ENCODE measurements around the gene CDKAL1. TPM values are rescaled to one million over a fixed set of nuclear protein-coding genes. Genes with fewer than 3 reads are reported as not detected.

CDKAL1 gene
- total and polyA plus RNA-seq, 4 donors: 3.0 to 21.7 (median 9.4) TPM

GRCh38 chr6:21264288-21265033, 730.2 kb downstream of the CDKAL1 start:
- Histone ChIP-seq H3K27ac (ENCODE audit: low read depth in 1 of 2, low read length in 2 of 2) (no peak overlapping the region), H3K4me1 (ENCODE audit: control insufficient read depth in 1 of 2, insufficient read depth in 2 of 2, low read length in 2 of 2) (no peaks in the 10 kb centered on the region), H3K27me3 (ENCODE audit: control insufficient read depth in 1 of 2, insufficient read depth in 2 of 2, low read length in 1 of 2) (no peaks in the 10 kb centered on the region), H3K36me3 (ENCODE audit: control insufficient read depth in 1 of 2, insufficient read depth in 2 of 2, low read length in 1 of 2) (no peaks in the 10 kb centered on the region), H3K9me3 (ENCODE audit: control insufficient read depth, low read length) (no peaks in the 10 kb centered on the region), H3K4me3 (ENCODE audit: low read length in 2 of 2) (no peak overlapping the region)
- intact Hi-C loops (cut with DNase I): no loop called here
- ATAC-seq (ENCODE audit: low FRiP score) (no peak), DNase-seq (no peak)
- 81 to 82% methylated on average over 10 of the region's 10 CpGs for WGBS, 2 donors

GRCh38 chr6:21265034-21265729, 730.9 kb downstream of the CDKAL1 start:
- 95 to 97% methylated on average over 4 of the region's 4 CpGs for WGBS, 2 donors
- DNase-seq: no peak
- Histone ChIP-seq H3K4me3 (ENCODE audit: low read length in 2 of 2) (no peak overlapping the region), H3K4me1 (ENCODE audit: control insufficient read depth in 1 of 2, insufficient read depth in 2 of 2, low read length in 2 of 2) (no peaks in the 10 kb centered on the region), H3K27me3 (ENCODE audit: control insufficient read depth in 1 of 2, insufficient read depth in 2 of 2, low read length in 1 of 2) (no peaks in the 10 kb centered on the region), H3K27ac (ENCODE audit: low read depth in 1 of 2, low read length in 2 of 2) (no peak overlapping the region), H3K9me3 (ENCODE audit: control insufficient read depth, low read length) (no peaks in the 10 kb centered on the region), H3K36me3 (ENCODE audit: control insufficient read depth in 1 of 2, insufficient read depth in 2 of 2, low read length in 1 of 2) (no peaks in the 10 kb centered on the region)
- no peak for ATAC-seq (ENCODE audit: low FRiP score)
- intact Hi-C loops (cut with DNase I): no loop called here

DNA sequence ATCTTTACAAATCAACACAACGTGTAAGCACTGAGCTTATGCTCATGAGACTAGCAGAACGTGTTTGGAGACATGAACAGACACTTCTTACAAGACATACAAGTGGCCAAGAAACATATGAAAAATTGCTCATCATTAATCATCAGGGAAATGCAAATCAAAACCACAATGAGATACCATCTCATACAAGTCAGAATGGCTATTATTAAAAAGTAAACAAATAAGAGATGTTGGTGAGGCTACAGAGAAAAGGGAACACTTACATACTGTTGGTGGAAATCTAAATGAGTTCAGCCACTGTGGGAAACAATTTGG, 731.4 kb downstream of the CDKAL1 start:
- WGBS, 2 donors: 79 to 88% methylated on average over 2 of the region's 2 CpGs
- Histone ChIP-seq H3K27me3 (ENCODE audit: control insufficient read depth in 1 of 2, insufficient read depth in 2 of 2, low read length in 1 of 2) (no peaks in the 10 kb centered on the region), H3K27ac (ENCODE audit: low read depth in 1 of 2, low read length in 2 of 2) (no peak overlapping the region), H3K4me1 (ENCODE audit: control insufficient read depth in 1 of 2, insufficient read depth in 2 of 2, low read length in 2 of 2) (no peaks in the 10 kb centered on the region), H3K4me3 (ENCODE audit: low read length in 2 of 2) (no peak overlapping the region), H3K36me3 (ENCODE audit: control insufficient read depth in 1 of 2, insufficient read depth in 2 of 2, low read length in 1 of 2) (no peaks in the 10 kb centered on the region), H3K9me3 (ENCODE audit: control insufficient read depth, low read length) (no peaks in the 10 kb centered on the region)
- no peak for ATAC-seq (ENCODE audit: low FRiP score)
- DNase-seq: no peak
- intact Hi-C loops (cut with DNase I): no loop called here

DNA sequence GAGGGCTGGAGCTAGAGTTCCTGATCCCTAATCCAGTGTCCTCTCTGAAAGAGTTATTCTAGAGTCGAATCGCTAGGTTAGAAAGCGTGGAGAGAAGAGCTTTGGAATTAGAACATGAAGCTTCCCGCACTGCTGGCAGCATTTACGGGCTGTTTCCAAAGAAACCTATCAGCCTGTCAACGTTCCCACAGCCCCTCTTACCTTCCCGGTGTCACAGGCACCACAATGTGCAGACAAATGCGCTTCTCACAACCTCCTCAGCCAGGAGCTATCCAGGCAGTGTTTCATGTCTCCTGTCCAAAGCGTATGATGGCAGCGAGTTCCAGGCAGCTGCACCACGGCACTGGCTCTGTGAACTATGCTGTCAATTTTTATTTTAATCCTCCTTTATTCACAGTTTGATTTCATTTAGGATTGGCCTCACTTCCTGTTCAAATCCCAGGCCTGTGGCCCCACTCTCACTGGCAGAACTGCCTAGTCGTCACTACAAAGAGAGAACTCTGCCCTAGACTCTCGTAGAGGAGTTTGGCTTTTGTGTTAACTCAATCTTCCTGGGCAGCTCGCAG, 736.5 kb downstream of the CDKAL1 start:
- H3K36me3 ChIP-seq (ENCODE audit: control insufficient read depth in 1 of 2, insufficient read depth in 2 of 2, low read length in 1 of 2): no peaks in the 10 kb centered on the region
- H3K9me3 ChIP-seq (ENCODE audit: control insufficient read depth, low read length): peaks cover 1% of the 10 kb centered on the region
- intact Hi-C loops (cut with DNase I): loop anchor here in 1 of 2 donors (2.0 kb wide), 1 partner anchor 28 kb away; no protein-coding TSS in a partner anchor
- no peak overlapping the region for H3K27ac ChIP-seq (ENCODE audit: low read depth in 1 of 2, low read length in 2 of 2)
- H3K27me3 ChIP-seq (ENCODE audit: control insufficient read depth in 1 of 2, insufficient read depth in 2 of 2, low read length in 1 of 2): no peaks in the 10 kb centered on the region
- DNase-seq: no peak
- H3K4me3 ChIP-seq (ENCODE audit: low read length in 2 of 2): no peak overlapping the region
- no peaks in the 10 kb centered on the region for H3K4me1 ChIP-seq (ENCODE audit: control insufficient read depth in 1 of 2, insufficient read depth in 2 of 2, low read length in 2 of 2)
- 69 to 76% methylated on average over 14 of the region's 14 CpGs for whole genome bisulfite sequencing, 2 donors
- no peak for ATAC-seq (ENCODE audit: low FRiP score)

DNA sequence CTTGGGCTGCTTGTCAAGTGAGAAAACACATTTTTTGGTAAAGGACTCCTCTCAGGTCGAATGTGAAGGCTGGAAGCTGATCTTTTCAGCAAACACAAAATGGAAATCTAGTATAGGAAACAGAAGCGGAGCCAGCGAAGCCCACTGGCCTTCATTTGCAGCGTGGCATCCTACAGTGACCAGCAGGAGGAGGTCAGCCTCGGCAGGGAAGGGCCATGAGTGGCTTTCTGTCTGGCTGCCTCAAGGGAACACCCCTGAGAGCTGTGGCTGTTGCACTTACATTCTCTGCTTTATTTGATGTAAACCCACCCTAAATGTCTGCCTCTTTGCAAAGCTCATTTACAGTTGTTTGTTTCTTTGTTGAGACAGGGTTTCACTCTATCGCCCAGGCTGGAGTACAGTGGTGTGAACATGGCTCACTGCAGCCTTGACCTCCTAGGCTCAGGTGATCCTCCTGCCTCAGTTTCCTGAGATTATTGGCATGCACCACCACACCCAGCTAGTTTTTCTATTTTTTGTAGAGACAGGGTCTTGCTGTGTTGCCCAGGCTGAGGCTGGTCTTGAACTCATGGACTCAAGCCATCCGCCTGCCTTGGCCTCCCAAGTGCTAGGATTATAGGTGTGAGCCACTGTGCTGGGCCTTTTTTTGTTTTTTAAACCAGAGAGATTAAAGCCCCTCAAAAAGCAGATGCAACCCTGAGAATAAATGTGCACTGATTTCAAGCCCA, 737.3 kb downstream of the CDKAL1 start:
- Histone ChIP-seq H3K36me3 (ENCODE audit: control insufficient read depth in 1 of 2, insufficient read depth in 2 of 2, low read length in 1 of 2) (no peaks in the 10 kb centered on the region), H3K27ac (ENCODE audit: low read depth in 1 of 2, low read length in 2 of 2) (no peak overlapping the region), H3K4me3 (ENCODE audit: low read length in 2 of 2) (no peak overlapping the region), H3K9me3 (ENCODE audit: control insufficient read depth, low read length) (peaks cover 1% of the 10 kb centered on the region), H3K4me1 (ENCODE audit: control insufficient read depth in 1 of 2, insufficient read depth in 2 of 2, low read length in 2 of 2) (no peaks in the 10 kb centered on the region), H3K27me3 (ENCODE audit: control insufficient read depth in 1 of 2, insufficient read depth in 2 of 2, low read length in 1 of 2) (no peaks in the 10 kb centered on the region)
- DNase-seq (no peak), ATAC-seq (ENCODE audit: low FRiP score) (no peak)
- intact Hi-C loops (cut with DNase I): loop anchor here in 1 of 2 donors (2.0 kb wide), 1 partner anchor 27 kb away; no protein-coding TSS in a partner anchor
- WGBS, 2 donors: 88 to 92% methylated on average over 7 of the region's 7 CpGs

DNA sequence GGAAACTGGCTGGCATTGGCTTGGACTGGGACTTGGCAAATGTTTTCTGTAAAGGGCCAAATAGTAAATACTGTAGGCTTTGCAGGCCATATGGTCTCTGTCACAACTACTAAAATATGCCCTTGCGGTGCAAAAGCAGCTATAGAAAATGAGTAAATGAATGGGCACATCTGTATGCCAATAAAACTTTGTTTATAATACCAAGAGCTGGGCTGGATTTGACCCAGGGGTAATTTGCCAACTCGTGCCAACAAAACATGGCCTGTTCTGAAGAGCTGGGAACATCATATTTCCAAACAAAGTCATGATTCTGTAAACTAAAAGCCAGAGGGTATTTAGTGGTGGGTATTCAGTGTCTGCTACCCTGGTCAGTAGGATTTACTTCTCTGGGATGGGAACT, 739.2 kb downstream of the CDKAL1 start:
- Histone ChIP-seq H3K4me1 (ENCODE audit: control insufficient read depth in 1 of 2, insufficient read depth in 2 of 2, low read length in 2 of 2) (no peaks in the 10 kb centered on the region), H3K27me3 (ENCODE audit: control insufficient read depth in 1 of 2, insufficient read depth in 2 of 2, low read length in 1 of 2) (no peaks in the 10 kb centered on the region), H3K27ac (ENCODE audit: low read depth in 1 of 2, low read length in 2 of 2) (no peak overlapping the region), H3K4me3 (ENCODE audit: low read length in 2 of 2) (no peak overlapping the region), H3K9me3 (ENCODE audit: control insufficient read depth, low read length) (peaks cover 1% of the 10 kb centered on the region), H3K36me3 (ENCODE audit: control insufficient read depth in 1 of 2, insufficient read depth in 2 of 2, low read length in 1 of 2) (no peaks in the 10 kb centered on the region)
- intact Hi-C loops (cut with DNase I): no loop called here
- no peak for DNase-seq
- no peak for ATAC-seq (ENCODE audit: low FRiP score)
- 93 to 95% methylated on average over 2 of the region's 2 CpGs for WGBS, 2 donors

DNA sequence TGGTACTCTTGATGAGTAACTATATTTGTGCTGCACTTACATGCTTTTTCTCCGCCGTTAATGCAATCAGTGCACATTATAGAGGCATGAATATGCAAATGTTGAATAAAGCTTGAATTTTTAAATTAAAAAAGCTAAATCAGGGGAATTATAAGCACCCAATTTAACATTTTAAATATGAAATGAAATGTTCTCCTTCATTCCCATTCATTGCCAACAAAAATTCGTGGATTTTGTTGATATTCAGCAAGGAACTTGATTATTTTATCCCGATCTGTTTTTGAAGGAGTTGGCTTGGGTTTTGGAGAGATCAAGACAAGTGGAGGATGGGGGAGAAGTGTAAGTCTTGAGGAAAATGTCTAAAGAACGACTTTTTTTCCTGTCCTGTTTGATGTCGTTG, 740.6 kb downstream of the CDKAL1 start:
- DNase-seq (no peak), ATAC-seq (ENCODE audit: low FRiP score) (no peak)
- Histone ChIP-seq H3K36me3 (ENCODE audit: control insufficient read depth in 1 of 2, insufficient read depth in 2 of 2, low read length in 1 of 2) (no peaks in the 10 kb centered on the region), H3K4me1 (ENCODE audit: control insufficient read depth in 1 of 2, insufficient read depth in 2 of 2, low read length in 2 of 2) (no peaks in the 10 kb centered on the region), H3K27me3 (ENCODE audit: control insufficient read depth in 1 of 2, insufficient read depth in 2 of 2, low read length in 1 of 2) (no peaks in the 10 kb centered on the region), H3K9me3 (ENCODE audit: control insufficient read depth, low read length) (peaks cover 1% of the 10 kb centered on the region), H3K27ac (ENCODE audit: low read depth in 1 of 2, low read length in 2 of 2) (no peak overlapping the region), H3K4me3 (ENCODE audit: low read length in 2 of 2) (no peak overlapping the region)
- WGBS, 2 donors: 64 to 66% methylated on average over 6 of the region's 6 CpGs
- intact Hi-C loops (cut with DNase I): no loop called here

DNA sequence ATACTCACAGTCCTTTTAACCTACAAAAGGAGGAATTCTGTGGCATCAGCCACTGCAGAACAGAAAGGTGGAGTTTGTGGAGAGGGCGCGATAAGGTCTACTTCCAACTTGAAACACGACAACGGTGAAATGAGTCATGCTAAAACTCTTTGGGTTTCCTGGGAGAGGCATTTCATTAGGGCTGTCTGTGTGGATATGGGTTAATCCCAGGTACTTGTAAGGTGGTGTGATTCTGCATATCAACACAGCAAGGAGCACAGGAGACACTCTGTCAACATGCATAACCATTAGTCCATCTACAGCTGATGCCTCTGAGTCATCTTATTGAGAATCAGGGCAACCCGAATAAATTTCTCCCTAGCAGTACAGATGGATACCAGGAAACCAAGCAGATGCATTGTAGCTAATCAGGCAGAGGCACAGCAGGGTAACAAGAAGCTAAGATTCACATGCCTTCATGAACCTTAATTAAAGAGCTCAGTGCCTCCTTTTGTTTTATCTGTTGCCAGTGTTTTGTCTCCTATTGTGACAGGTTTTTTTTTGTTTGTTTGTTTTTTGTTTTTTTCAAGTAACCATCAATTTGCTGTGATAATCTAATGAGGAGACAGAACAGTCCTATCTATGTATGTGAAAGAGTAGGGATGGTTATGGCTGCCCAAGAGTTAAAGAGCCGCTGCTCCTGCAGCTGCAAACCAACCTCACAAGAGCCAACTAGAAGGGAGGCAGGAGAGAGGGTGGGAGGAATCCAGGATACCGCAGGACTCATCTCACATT, 743.5 kb downstream of the CDKAL1 start:
- no peak for ATAC-seq (ENCODE audit: low FRiP score)
- no peak for DNase-seq
- H3K9me3 ChIP-seq (ENCODE audit: control insufficient read depth, low read length): peaks cover 1% of the 10 kb centered on the region
- H3K4me1 ChIP-seq (ENCODE audit: control insufficient read depth in 1 of 2, insufficient read depth in 2 of 2, low read length in 2 of 2): no peaks in the 10 kb centered on the region
- peaks cover 0 to 2% of the 10 kb centered on the region in 2 donors for H3K27me3 ChIP-seq (ENCODE audit: control insufficient read depth in 1 of 2, insufficient read depth in 2 of 2, low read length in 1 of 2)
- intact Hi-C loops (cut with DNase I): no loop called here
- H3K4me3 ChIP-seq (ENCODE audit: low read length in 2 of 2): no peak overlapping the region
- H3K36me3 ChIP-seq (ENCODE audit: control insufficient read depth in 1 of 2, insufficient read depth in 2 of 2, low read length in 1 of 2): no peaks in the 10 kb centered on the region
- no peak overlapping the region for H3K27ac ChIP-seq (ENCODE audit: low read depth in 1 of 2, low read length in 2 of 2)
- WGBS, 2 donors: 77 to 83% methylated on average over 7 of the region's 7 CpGs
